ENCODE measurements around the gene NKAIN1. TPM values are rescaled to one million over a fixed set of nuclear protein-coding genes. Genes with fewer than 3 reads are reported as not detected.
A peak's percentile ranks its signal among the peaks of the same experiment; 100 is the strongest.
"Not testable (repeated sequence)": the region's sequence is repeated elsewhere in the genome, so short reads cannot be mapped to it uniquely, and the experiment has no call there.

Gene NKAIN1
- total and polyA plus RNA-seq, 2 donors (not counting 3 experiments of a cell fraction or from before 2014, with no cell fraction given) = 0.29 to 0.40 TPM

DNA sequence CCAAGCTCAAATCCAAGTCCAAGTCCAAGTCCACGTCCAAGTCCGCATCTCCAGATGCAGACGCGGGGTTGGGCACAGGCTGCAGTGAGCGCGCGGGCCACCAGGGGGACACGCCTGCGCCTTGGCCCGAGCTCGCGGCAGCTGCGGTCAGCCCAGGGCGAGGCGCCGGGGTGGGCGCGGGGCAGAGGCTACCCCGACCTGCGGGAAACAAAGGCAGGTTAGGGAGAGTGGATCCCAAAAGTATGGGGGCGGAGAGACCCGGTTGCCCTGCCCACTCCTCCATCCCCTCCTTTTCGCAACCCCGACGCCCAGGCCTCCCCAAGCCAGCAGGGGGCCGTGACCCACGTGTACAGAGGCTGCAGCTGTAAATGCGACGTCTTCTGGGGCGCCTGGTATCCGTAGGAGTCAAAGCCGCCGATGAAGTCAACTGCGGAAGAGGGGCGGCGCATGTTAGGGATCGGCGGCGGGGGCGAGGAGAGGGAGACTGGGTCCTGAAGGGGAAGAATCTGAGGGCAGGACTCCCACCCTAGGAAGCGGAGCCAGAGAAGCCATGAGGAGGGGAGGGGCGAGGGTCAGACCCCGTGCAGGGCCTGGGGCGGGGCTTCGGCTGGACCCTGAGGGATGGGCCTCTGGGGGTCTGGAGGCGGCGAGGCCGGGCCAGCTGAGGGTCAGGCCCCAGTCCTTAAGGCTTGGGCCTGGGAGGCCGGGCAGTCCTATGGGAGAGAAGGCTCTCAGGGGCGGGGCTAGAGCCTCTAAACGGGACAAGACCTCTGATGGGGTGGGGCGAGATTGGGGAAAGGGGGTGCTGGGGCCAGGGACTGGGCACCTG, 58.0 kb downstream of the NKAIN1 start:
- DNase-seq (ENCODE audit: low read depth, low spot score) (peak; percentile 42), FAIRE-seq (peak; percentile 54)
- intact Hi-C loops (cut with micrococcal nuclease) (loop anchor here (2.0 to 10.0 kb wide), 3 partner anchors 91 to 607 kb away; no protein-coding TSS in a partner anchor), dilution Hi-C loops (cut with MboI; ENCODE audit: extremely low pct_ligation_motif_present, low sequenced_read_pairs) (no loop called here)
- no peak overlapping the region for H3K4me3 ChIP-seq (replicated peaks in 1 of 3; ENCODE audit: insufficient read depth in 1 of 3, low read depth in 1 of 3, low read length in 3 of 3)
- CTCF ChIA-PET = interaction anchor here (0.8 to 5.9 kb wide), 19 partner anchors 9 to 367 kb away, joined by 3 to 121 read pairs (median 4); no protein-coding TSS in a partner anchor
- H2AFZ ChIP-seq (ENCODE audit: low read depth, low read length) = no peak overlapping the region
- POLR2A ChIA-PET = no interaction called here
- H3K27ac ChIP-seq (ENCODE audit: insufficient read depth, low read depth, low read length) = no peak overlapping the region
- no peaks in the 10 kb centered on the region for H4K20me1 ChIP-seq (replicated peaks; ENCODE audit: control insufficient read depth, extremely low read depth, insufficient read depth, low read length)
- BruUV-seq (replicated peaks) = no TSS peak
- peak; percentile 79 to 87 for TF ChIP-seq CTCF (IDR thresholded peaks at IDR 0.05; ENCODE audit: extremely low read depth in 1 of 2, insufficient read depth in 1 of 2, low read depth in 1 of 2, low read length in 2 of 2)
- TF ChIP-seq POLR2AphosphoS5 (IDR thresholded peaks at IDR 0.05; ENCODE audit: insufficient read depth, low read depth, low read length) = no peak
- H3K9me3 ChIP-seq (replicated peaks; ENCODE audit: control insufficient read depth, insufficient read depth, low read length) = no peaks in the 10 kb centered on the region
- no peak overlapping the region for H3K9ac ChIP-seq (replicated peaks; ENCODE audit: extremely low read depth, insufficient read depth, low read length)
- H3K27me3 ChIP-seq (ENCODE audit: control insufficient read depth in 2 of 2, insufficient read depth in 2 of 2, low read length in 2 of 2) = peaks cover 3% of the 10 kb centered on the region in 2 experiments
- H3K9me1 ChIP-seq (replicated peaks; ENCODE audit: control insufficient read depth, extremely low read depth, insufficient read depth, low read length) = no peaks in the 10 kb centered on the region
- no peaks in the 10 kb centered on the region for H3K36me3 ChIP-seq (ENCODE audit: control insufficient read depth in 2 of 2, extremely low read depth in 1 of 2, insufficient read depth in 2 of 2, low read length in 2 of 2)
- no peaks in the 10 kb centered on the region for H3K4me1 ChIP-seq (ENCODE audit: control insufficient read depth, extremely low read depth, insufficient read depth, low read length)
- H3K4me2 ChIP-seq (ENCODE audit: insufficient read depth, low read length) = no peak overlapping the region
- H3K79me2 ChIP-seq (ENCODE audit: control insufficient read depth, insufficient read depth, low read length) = no peaks in the 10 kb centered on the region

DNA sequence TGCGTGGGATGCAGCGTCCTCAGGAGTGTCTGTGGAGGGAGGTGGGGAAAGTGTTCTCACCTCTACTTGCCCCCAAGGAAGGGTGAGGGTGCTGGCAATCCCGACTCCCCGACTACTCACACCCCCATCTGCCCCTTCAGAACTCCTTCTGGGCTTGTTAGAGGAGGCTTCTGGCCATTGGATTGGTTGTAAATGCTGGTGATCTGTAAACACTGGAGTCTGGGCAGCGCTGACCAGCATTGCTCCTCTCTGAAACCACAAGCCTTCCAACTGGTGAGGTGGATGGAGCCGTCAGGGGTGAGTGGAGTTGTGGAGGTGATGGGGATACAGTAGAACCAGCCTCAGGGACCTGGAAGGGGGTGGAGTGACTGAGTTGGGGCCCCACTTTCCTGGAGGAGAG, 59.3 kb downstream of the NKAIN1 start:
- intact Hi-C loops (cut with micrococcal nuclease) (loop anchor here (5.0 to 10.0 kb wide), 2 partner anchors 92 to 214 kb away; no protein-coding TSS in a partner anchor), dilution Hi-C loops (cut with MboI; ENCODE audit: extremely low pct_ligation_motif_present, low sequenced_read_pairs) (no loop called here)
- FAIRE-seq = no peak
- Histone ChIP-seq H3K27ac (ENCODE audit: insufficient read depth, low read depth, low read length) (no peak overlapping the region), H2AFZ (ENCODE audit: low read depth, low read length) (no peak overlapping the region), H3K27me3 (ENCODE audit: control insufficient read depth in 2 of 2, insufficient read depth in 2 of 2, low read length in 2 of 2) (peaks cover 2 to 3% of the 10 kb centered on the region in 2 experiments), H3K4me3 (replicated peaks in 1 of 3; ENCODE audit: insufficient read depth in 1 of 3, low read depth in 1 of 3, low read length in 3 of 3) (no peak overlapping the region), H3K36me3 (ENCODE audit: control insufficient read depth in 2 of 2, extremely low read depth in 1 of 2, insufficient read depth in 2 of 2, low read length in 2 of 2) (no peaks in the 10 kb centered on the region), H3K79me2 (ENCODE audit: control insufficient read depth, insufficient read depth, low read length) (no peaks in the 10 kb centered on the region), H3K4me2 (ENCODE audit: insufficient read depth, low read length) (no peak overlapping the region), H3K4me1 (ENCODE audit: control insufficient read depth, extremely low read depth, insufficient read depth, low read length) (no peaks in the 10 kb centered on the region), H3K9me3 (replicated peaks; ENCODE audit: control insufficient read depth, insufficient read depth, low read length) (no peaks in the 10 kb centered on the region), H4K20me1 (replicated peaks; ENCODE audit: control insufficient read depth, extremely low read depth, insufficient read depth, low read length) (no peaks in the 10 kb centered on the region), H3K9me1 (replicated peaks; ENCODE audit: control insufficient read depth, extremely low read depth, insufficient read depth, low read length) (no peaks in the 10 kb centered on the region), H3K9ac (replicated peaks; ENCODE audit: extremely low read depth, insufficient read depth, low read length) (no peak overlapping the region)
- BruUV-seq (replicated peaks) = no TSS peak
- CTCF ChIA-PET = interaction anchor here (1.6 to 5.9 kb wide), 2 partner anchors 16 to 27 kb away, joined by 4 to 46 read pairs; no protein-coding TSS in a partner anchor
- POLR2A ChIA-PET = no interaction called here
- DNase-seq (ENCODE audit: low read depth, low spot score) = no peak
- TF ChIP-seq JUN (IDR thresholded peaks at IDR 0.05; ENCODE audit: borderline replicate concordance, insufficient read depth, insufficient read length, low read depth) = no peak

GRCh38 chr1:31176291-31176690, 63.4 kb downstream of the NKAIN1 start:
- POLR2A ChIA-PET; dilution Hi-C loops (cut with MboI; ENCODE audit: extremely low pct_ligation_motif_present, low sequenced_read_pairs); intact Hi-C loops (cut with micrococcal nuclease); H3K4me2 ChIP-seq (ENCODE audit: insufficient read depth, low read length); CTCF ChIA-PET; H3K4me1 ChIP-seq (ENCODE audit: control insufficient read depth, extremely low read depth, insufficient read depth, low read length); DNase-seq (ENCODE audit: low read depth, low spot score); FAIRE-seq; H3K9me1 ChIP-seq (replicated peaks; ENCODE audit: control insufficient read depth, extremely low read depth, insufficient read depth, low read length); H3K36me3 ChIP-seq (ENCODE audit: control insufficient read depth in 2 of 2, extremely low read depth in 1 of 2, insufficient read depth in 2 of 2, low read length in 2 of 2); H2AFZ ChIP-seq (ENCODE audit: low read depth, low read length); H3K79me2 ChIP-seq (ENCODE audit: control insufficient read depth, insufficient read depth, low read length); H3K27me3 ChIP-seq (ENCODE audit: control insufficient read depth in 2 of 2, insufficient read depth in 2 of 2, low read length in 2 of 2); H3K27ac ChIP-seq (ENCODE audit: insufficient read depth, low read depth, low read length); H3K4me3 ChIP-seq (replicated peaks in 1 of 3; ENCODE audit: insufficient read depth in 1 of 3, low read depth in 1 of 3, low read length in 3 of 3); BruUV-seq (replicated peaks); H4K20me1 ChIP-seq (replicated peaks; ENCODE audit: control insufficient read depth, extremely low read depth, insufficient read depth, low read length); H3K9ac ChIP-seq (replicated peaks; ENCODE audit: extremely low read depth, insufficient read depth, low read length); H3K9me3 ChIP-seq (replicated peaks; ENCODE audit: control insufficient read depth, insufficient read depth, low read length): not testable (repeated sequence)
